OCI-LY7 (cell line): ENCODE data around the gene TBX2. TPM values are rescaled to one million over a fixed set of nuclear protein-coding genes. Genes with fewer than 3 reads are reported as not detected.

Experiments
- BruUV-seq: library from RNA; stranded (reverse); fragments of 400-500 nt; replicated peaks from 2 replicates; lab custom pipeline; 2021; lab: Mats Ljungman, UMichigan
- CTCF ChIA-PET: fragments of 300-600 bp; sonication (Branson Sonifier 250); formaldehyde crosslinking; loops from one replicate; lab custom pipeline; 2022; ENCODE audit warnings: antibody characterized with exemption; ENCODE audit not compliant: unreplicated experiment; lab: Charles Lee
- POLR2A ChIA-PET: fragments of 300-600 bp; sonication (Branson Sonifier 250); formaldehyde crosslinking; loops from one replicate; lab custom pipeline; 2022; ENCODE audit warnings: antibody characterized with exemption; lab: Charles Lee
- DNase-seq: peaks from one replicate; pipeline ENCODE4 v3.0.0-alpha.2; 2015; ENCODE audit warnings: low spot score
- H2AFZ ChIP-seq: fragments of 200-600 bp; sonication (generic), shearing (Covaris generic); 2 replicates; pipeline ENCODE4 v1.6.1; 2014; ENCODE audit warnings: mild to moderate bottlenecking, antibody characterized with exemption, low read length, moderate library complexity
- H3K27ac ChIP-seq: fragments of 200-600 bp; sonication (generic); 2 replicates; pipeline ENCODE4 v1.5.1; 2014; ENCODE audit warnings: mixed run types, low read depth, mild to moderate bottlenecking, moderate library complexity, low read length, inconsistent platforms; ENCODE audit not compliant: poor library complexity, severe bottlenecking
- H3K36me3 ChIP-seq: fragments of 200-600 bp; sonication (generic); 2 replicates; pipeline ENCODE4 v1.6.1; 2014; ENCODE audit warnings: mild to moderate bottlenecking, antibody characterized with exemption, low read length, moderate library complexity, mixed read lengths; ENCODE audit not compliant: insufficient read depth
- H3K4me1 ChIP-seq: fragments of 200-600 bp; sonication (generic); 2 replicates; pipeline ENCODE4 v1.5.1; 2014; ENCODE audit warnings: mild to moderate bottlenecking, low read length; ENCODE audit not compliant: insufficient read depth, poor library complexity, severe bottlenecking
- H3K4me2 ChIP-seq: fragments of 200-600 bp; sonication (generic); 2 replicates; pipeline ENCODE4 v1.6.1; 2014; ENCODE audit warnings: mild to moderate bottlenecking, low read length
- H3K4me3 ChIP-seq: fragments of 200-600 bp; sonication (generic); 2 replicates; pipeline ENCODE4 v1.5.1; 2014; ENCODE audit warnings: mild to moderate bottlenecking, low read depth, low read length; ENCODE audit not compliant: poor library complexity, severe bottlenecking
- H3K79me2 ChIP-seq: fragments of 200-600 bp; sonication (generic); 2 replicates; pipeline ENCODE4 v1.6.1; 2016; ENCODE audit warnings: low read depth, mild to moderate bottlenecking, low read length, moderate library complexity, mixed read lengths; ENCODE audit not compliant: insufficient read depth
- H3K9me2 ChIP-seq: fragments of 200-600 bp; sonication (generic); 2 replicates; pipeline ENCODE4 v1.6.1; 2016; ENCODE audit warnings: mild to moderate bottlenecking, low read length, mixed read lengths; ENCODE audit not compliant: insufficient read depth
- H3K9me3 ChIP-seq: fragments of 200-600 bp; sonication (generic); 2 replicates; pipeline ENCODE4 v1.6.1; 2014; ENCODE audit warnings: mild to moderate bottlenecking, mixed run types, low read length, mixed read lengths
- H4K20me1 ChIP-seq: fragments of 200-600 bp; sonication (generic); 2 replicates; pipeline ENCODE4 v1.6.1; 2014; ENCODE audit warnings: mild to moderate bottlenecking, antibody characterized with exemption, low read length, moderate library complexity, mixed read lengths; ENCODE audit not compliant: insufficient read depth
- CTCF ChIP-seq: fragments of 200-600 bp; sonication (generic); conservative IDR thresholded peaks from 2 replicates; pipeline ENCODE4 v1.5.1; 2014; ENCODE audit warnings: mild to moderate bottlenecking, antibody characterized with exemption, low read length, moderate library complexity, mixed read lengths
- EZH2phosphoT487 ChIP-seq: fragments of 200-600 bp; sonication (generic); IDR thresholded peaks from 2 replicates; pipeline ENCODE4 v1.6.1; 2018; ENCODE audit warnings: low read depth, borderline replicate concordance, mild to moderate bottlenecking, mixed run types, antibody characterized with exemption, low read length, moderate library complexity, mixed read lengths
- intact Hi-C: fragments of 100-400 bp; cut with micrococcal nuclease; formaldehyde crosslinking; loops from one replicate; pipeline ENCODE4 v1.10.0; 2022; ENCODE audit not compliant: unreplicated experiment
- total RNA-seq, 2 experiments: library from RNA; depleted of rRNA in 1 of 2; stranded (reverse); fragments of >200 nt in 1 of 2; shearing (Covaris generic) in 1 of 2; gene quantifications; 2 replicates each; pipeline ENCODE4 v1.2.3, GENCODE V29; 2014 to 2022

Gene TBX2
- total RNA-seq, 2 experiments from 2014 or later = not detected

DNA sequence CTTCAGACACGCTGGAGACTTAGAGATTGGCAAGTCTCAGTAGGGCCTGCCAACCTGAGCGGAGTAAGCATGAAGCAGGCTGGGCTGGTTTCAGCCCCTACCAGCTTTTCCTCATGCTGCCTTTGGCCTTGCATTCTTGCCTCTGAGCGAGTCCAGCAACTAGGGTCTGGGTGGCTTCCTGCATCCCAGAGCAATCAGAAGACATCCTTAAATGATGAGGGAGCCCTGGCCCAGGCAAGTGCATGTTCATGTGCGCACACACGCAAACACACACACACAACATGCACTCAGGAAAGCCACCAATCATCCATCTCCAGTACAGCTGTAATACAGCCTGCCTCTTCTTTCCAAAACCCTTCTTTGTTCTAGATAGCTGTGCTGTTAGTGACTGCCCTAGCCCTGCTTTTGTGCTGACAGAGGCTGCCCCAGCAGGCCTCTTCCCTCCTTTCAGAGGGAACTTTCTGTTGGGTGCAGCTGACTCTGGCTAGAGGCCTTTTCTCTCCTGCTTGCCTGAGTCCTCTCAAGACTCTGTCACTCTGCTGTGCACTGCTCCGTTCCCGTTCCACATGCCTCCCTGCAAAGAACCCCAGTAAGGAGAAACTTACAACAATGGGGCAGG lies 30.7 kb upstream of the TBX2 start:
- H3K4me1 ChIP-seq = no peaks in the 10 kb centered on the region
- H3K9me3 ChIP-seq = no peaks in the 10 kb centered on the region
- intact Hi-C loops = no loop called here
- no peaks in the 10 kb centered on the region for H4K20me1 ChIP-seq
- no peaks in the 10 kb centered on the region for H3K79me2 ChIP-seq
- no peaks in the 10 kb centered on the region for H3K36me3 ChIP-seq
- no peak overlapping the region for H3K4me3 ChIP-seq
- H3K9me2 ChIP-seq = no peaks in the 10 kb centered on the region
- CTCF ChIA-PET = no interaction called here
- no peak overlapping the region for H3K4me2 ChIP-seq
- H2AFZ ChIP-seq = no peak overlapping the region
- POLR2A ChIA-PET = no interaction called here
- H3K27ac ChIP-seq = no peak overlapping the region
- DNase-seq = no peak
- BruUV-seq = no TSS peak
- TF ChIP-seq CTCF (no peak), EZH2phosphoT487 (no peak)

DNA sequence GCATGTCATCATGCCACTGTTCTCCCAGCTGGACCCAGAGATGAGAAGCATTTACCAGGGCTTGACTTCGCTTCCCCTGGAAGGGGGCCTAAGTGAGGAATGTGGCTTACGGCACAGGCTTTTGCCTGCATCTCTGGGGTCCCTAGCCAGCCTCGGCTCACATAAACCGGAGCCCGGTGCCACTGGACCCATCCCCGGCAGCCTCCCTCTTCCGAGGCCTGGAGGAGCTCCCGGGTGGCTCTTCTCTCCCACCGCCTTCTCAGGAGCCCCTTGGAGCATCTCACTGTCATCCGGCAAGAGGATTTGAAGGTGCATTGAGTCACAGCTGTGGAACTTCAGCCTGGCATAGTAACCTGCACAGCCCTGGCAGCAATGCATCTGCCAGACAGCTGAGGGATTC lies 29.9 kb upstream of the TBX2 start:
- ChIA-PET CTCF (no interaction called here), POLR2A (interaction anchor here (0.6 kb wide), 1 partner anchor 304 kb away, joined by 3 read pairs; no protein-coding TSS in a partner anchor)
- Histone ChIP-seq H2AFZ (no peak overlapping the region), H3K9me2 (no peaks in the 10 kb centered on the region), H4K20me1 (no peaks in the 10 kb centered on the region), H3K79me2 (no peaks in the 10 kb centered on the region), H3K4me1 (no peaks in the 10 kb centered on the region), H3K9me3 (no peaks in the 10 kb centered on the region), H3K4me3 (no peak overlapping the region), H3K4me2 (no peak overlapping the region), H3K27ac (no peak overlapping the region), H3K36me3 (no peaks in the 10 kb centered on the region)
- no TSS peak for BruUV-seq
- DNase-seq = no peak
- TF ChIP-seq CTCF = no peak
- TF ChIP-seq EZH2phosphoT487 = no peak
- intact Hi-C loops = no loop called here

DNA sequence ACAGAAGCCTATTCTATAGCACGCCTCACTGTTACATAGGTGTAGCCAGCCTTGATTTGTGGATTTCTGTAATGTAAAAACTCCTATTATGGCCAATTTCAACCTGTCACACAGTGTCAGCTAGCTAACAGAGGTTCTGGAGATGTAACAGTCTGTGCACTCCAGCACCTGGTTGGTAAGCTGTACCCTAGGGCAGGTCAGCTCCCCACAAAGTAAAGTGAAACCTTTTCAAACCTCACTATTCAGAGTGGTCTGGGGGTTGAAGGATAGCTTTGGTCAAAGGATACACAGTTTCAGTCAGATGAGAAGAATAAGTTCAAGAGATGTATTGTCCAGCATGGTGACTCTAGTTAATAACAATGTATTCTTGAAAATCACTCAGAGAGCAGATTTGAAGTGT lies 28.5 kb upstream of the TBX2 start:
- Histone ChIP-seq H3K4me1 (no peaks in the 10 kb centered on the region), H3K9me2 (no peaks in the 10 kb centered on the region), H3K4me2 (no peak overlapping the region), H3K79me2 (no peaks in the 10 kb centered on the region), H3K36me3 (no peaks in the 10 kb centered on the region), H3K9me3 (no peaks in the 10 kb centered on the region), H3K27ac (no peak overlapping the region), H4K20me1 (no peaks in the 10 kb centered on the region), H3K4me3 (no peak overlapping the region), H2AFZ (no peak overlapping the region)
- BruUV-seq = no TSS peak
- CTCF ChIA-PET = no interaction called here
- TF ChIP-seq CTCF (no peak), EZH2phosphoT487 (no peak)
- intact Hi-C loops = no loop called here
- POLR2A ChIA-PET = no interaction called here
- DNase-seq = no peak
